ENCODE results near the gene EPHA2.

The EPHA2 gene

GRCh38 chr1:16134906-16135305 lies 21.0 kb downstream of the EPHA2 start:
- DNase-seq (ENCODE audit: low read depth in 2 of 2) = no peak

- DNase-seq (ENCODE audit: low read depth in 2 of 2) = no peak
Observed at GRCh38 chr1:16134066-16134801, 21.6 kb downstream of the EPHA2 start.

DNA sequence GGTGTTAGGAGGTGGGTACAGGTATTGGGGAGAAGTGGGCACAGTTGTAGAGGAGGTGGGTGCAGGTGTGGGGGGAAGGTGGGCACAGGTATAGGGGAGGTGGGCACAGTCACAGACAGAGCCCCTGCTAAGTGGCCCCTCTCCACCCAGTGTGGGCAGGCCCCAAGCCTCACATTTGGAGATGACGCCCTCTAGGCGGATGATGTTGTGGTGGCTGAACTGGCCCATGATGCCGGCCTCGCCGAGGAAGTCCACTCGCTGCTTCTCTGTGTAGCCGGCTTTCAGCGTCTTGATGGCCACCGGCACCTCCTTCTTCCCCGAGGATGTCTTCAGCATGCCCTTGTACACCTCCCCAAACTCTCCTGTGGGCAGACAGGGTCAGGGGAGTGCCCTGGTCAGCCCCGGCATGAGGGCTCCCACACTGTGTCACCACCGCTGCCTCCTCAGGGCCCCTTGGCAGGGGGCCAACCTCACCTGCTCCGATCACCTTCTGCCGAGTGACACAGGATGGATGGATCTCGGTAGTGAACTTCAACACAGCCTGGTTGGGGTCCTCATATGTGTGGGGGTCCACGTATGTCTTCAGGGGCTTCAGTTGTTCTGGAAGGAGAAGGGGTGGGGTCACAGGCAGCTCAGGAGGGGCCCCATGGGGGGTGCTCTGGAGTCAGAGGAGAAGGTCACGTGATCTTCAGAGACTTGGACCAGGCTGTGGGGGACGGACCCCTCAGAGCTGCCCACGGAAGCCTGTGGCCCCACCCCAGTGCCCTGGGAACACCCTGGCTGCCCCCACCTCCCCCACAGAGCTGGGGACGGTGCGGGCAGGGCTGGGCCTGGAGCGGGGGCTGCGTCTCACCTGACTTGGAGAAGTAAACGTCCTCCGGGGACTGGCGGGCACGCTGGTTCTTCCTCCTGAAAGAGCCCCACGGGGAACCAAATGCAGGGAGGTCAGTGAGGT lies 22.6 kb downstream of the EPHA2 start:
- DNase-seq (ENCODE audit: low read depth in 2 of 2) = no peak

GRCh38 chr1:16132325-16132785 lies 23.5 kb downstream of the EPHA2 start:
- no peak for DNase-seq (ENCODE audit: low read depth in 2 of 2)

- DNase-seq (ENCODE audit: low read depth in 2 of 2) = no peak
Observed at GRCh38 chr1:16131636-16132324, 24.1 kb downstream of the EPHA2 start.

GRCh38 chr1:16130827-16131226 lies 25.0 kb downstream of the EPHA2 start:
- no peak for DNase-seq (ENCODE audit: low read depth in 2 of 2)

DNA sequence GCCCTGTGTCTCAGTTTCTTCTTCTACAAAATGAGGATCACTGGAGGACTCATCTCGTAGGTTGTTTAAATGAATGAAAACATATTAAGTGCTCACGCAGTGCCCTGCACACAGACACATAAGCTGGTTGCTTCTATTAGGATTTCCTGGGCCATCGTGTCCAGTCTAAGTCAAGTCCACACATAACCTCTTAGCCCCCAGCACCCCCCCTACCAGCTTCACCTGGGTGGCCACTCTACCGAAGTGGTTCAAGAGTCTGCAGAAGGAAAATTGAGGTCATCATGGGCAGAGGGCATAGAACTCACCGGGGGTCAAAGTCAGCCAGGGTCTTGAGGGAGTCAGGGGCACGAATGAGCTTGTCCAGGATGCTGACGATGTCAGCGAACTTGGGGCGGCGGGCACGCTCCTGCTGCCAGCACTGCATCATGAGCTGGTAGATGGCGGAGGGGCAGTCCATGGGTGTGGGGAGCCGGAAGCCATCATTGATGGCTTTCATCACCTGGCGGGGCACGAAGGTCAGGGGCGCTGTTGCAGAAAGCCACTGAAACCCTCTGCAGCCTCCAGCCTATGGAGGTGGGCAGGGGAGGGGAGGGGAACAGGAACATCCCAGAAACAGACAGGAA lies 25.8 kb downstream of the EPHA2 start:
- no peak for DNase-seq (ENCODE audit: low read depth in 2 of 2)

GRCh38 chr1:16129316-16129715 lies 26.6 kb downstream of the EPHA2 start:
- no peak for DNase-seq (ENCODE audit: low read depth in 2 of 2)

GRCh38 chr1:16128338-16128741 lies 27.5 kb downstream of the EPHA2 start:
- no peak for DNase-seq (ENCODE audit: low read depth in 2 of 2)

DNA sequence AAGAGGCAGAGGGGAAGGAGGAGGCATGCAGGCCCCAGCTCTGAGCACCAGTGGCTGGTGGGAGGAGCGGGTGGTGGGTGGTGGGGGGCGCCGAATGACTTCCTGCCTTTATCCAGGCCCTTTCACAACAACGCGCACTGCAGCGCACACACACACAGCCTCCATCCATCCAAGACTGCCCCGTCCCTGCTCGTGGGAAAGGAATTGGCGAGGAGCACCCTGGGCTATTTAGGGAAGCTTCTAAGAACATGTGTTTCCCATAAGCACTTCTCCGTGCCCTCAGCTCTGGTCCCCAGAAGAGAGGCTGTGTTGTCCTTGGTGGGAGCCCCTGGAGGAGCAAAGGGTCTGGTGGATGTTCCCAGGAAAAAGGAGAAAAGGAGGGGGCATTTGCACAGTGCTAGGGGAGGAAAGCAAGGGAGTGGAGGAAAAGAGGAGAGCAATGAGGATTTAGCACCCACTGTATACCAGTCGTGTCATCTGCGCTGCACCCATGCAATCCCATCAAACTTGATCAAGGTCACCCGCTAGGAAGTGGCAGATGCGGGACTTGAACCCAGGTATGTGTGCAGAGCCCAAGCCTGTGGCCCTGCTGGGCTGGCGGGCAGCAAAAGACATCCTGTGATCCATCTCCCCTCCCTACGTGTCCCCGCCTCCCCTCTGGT lies 28.1 kb downstream of the EPHA2 start:
- DNase-seq (ENCODE audit: low read depth in 2 of 2) = no peak

DNA sequence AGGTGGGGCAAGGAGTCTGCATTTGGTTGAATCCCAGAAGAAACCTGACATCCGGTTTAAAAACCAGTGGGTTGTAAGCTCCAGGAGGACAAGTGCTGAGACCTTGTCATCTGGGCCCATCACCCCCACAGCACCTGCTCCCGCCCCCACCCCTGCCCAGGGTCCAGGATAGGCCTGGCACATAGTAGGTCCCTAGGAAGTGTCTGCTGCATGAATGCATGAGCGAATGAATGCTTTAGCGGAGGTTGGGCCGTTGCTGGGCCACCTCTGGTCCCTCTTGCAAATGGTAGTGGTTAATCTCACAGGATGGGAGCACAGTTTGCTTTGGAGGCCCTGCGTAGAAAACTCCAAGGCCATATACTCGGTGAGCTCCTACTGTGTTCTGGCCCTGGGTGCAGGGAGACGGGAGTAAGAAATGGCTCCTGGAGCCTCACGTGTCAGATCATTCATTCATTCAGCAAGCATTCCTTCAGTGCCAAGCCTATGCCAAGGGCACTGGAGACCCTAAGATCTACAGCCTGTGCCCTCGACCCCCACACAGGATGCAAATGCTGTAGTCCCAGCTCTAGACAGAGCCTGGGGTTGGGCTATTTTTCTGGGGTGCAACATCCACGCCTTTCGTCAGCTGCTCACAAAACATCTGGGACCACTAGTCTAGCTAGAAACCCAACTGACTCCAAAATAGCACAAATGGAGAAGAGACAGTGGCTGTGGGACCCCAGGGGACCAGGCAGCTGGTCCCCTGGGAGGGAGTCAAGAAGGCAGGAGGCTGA lies 28.9 kb downstream of the EPHA2 start:
- DNase-seq (ENCODE audit: low read depth in 2 of 2) = no peak

DNA sequence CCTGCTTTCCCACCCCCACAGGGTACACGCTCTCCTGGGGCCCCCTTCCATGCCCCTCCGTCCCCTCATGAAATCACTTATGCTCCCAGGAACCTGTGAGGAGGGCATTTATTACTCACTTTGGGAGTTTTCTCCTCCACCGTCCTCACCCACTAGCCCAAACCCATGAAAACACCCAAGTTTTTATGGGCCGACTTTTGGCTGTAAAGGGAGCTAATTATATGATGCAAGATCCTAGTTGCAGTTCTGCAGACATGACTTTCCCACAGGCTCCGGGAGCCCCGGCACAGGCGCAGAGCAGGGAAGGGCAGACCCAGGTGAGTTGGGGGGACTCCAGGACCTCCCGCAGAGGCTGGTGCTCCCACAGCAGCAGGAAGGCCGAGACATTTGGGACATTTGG lies 29.7 kb downstream of the EPHA2 start:
- no peak for DNase-seq (ENCODE audit: low read depth in 2 of 2)

DNA sequence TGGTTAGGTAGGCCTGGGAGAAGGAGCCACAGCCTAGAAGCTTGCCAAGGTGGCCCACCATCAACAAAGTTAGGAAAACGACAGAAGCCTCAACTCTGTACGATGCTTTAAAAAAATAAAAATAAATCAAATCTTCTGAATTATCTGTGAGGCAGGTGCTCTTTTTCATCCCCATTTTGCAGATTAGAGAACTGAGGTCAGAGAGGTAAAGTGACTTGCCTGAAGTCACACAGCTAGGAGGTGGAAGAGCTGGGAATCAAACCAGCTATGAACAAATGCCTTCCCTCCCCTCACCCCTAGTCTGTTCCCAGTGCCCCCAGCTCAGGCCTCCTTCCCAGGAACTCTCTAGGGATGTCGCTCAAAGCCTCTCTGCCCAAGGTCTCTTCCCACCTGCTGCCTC lies 30.4 kb downstream of the EPHA2 start:
- no peak for DNase-seq (ENCODE audit: low read depth in 2 of 2)

DNA sequence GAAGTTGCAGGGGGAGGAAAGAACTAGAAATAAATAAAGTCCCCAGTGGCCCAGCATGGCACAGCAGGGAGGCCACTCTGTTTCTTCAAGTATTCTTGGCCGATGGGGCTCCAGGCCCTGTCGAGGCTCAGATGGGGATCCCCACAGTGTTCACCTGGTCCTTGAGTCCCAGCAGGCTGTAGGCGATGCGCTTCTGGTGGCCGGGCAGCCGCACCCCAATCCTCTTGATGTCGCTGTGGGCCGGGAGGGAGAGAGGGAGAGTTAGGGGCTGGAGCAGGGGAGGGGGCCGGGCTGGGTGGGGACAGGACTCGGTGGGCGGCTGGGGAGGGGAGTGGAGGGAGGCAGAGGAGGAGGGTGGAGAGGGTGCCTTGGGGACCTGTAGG lies 30.8 kb downstream of the EPHA2 start:
- no peak for DNase-seq (ENCODE audit: low read depth in 2 of 2)

DNA sequence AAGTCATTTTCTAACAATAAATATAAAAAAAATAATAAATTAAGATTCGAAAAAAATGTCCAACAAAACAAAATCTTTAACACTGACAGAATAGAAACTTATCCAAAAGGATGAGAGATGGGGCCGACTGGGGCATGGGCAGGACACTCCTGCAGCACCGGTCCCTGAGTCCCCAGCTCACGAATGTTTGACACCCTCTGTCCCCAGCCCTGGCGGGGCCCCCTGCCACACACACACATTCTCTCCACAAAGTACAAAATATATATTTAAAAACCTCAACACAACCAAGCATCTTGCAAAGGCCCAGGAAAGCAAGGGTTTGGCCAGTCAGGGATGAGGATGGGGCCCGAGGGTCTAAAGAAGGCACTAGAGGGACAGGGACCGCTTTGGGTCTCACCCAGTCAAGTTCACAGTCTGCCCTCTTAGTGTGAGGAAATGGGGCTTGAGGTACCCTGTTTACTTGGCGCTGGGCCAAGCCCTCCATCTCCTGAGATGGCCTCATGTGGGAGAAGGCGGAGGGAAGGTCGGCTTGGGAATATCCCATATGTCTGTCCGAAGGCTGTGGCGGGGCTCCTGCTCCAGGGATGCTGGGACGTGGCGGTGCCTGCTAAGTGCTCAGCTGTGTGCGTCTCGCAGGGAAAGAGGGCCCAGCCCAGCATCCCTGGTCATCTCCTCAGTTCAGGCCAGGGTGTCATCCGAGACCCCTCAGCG lies 31.3 kb downstream of the EPHA2 start:
- no peak for DNase-seq (ENCODE audit: low read depth in 2 of 2)

DNA sequence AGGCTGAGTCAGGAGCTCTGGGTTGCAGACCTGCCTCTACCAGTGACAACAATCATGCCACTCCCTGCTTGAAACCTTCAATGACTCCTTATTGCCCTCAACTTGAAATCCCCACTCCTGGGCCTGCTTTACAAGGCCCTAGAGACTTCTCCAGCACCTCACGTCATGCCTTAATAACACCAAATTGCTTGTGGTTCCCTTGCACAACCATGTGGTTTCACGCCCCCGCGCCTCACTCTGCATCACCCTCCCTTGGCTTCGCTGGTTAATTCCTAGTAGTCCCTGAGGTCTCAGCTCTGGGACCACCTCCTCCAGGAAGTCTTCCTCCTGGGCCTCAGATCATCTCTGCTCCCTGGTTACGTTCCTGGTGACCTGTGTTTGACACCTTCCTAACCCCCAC lies 33.0 kb downstream of the EPHA2 start:
- peak; percentile 78 for DNase-seq (ENCODE audit: low read depth in 2 of 2)

DNA sequence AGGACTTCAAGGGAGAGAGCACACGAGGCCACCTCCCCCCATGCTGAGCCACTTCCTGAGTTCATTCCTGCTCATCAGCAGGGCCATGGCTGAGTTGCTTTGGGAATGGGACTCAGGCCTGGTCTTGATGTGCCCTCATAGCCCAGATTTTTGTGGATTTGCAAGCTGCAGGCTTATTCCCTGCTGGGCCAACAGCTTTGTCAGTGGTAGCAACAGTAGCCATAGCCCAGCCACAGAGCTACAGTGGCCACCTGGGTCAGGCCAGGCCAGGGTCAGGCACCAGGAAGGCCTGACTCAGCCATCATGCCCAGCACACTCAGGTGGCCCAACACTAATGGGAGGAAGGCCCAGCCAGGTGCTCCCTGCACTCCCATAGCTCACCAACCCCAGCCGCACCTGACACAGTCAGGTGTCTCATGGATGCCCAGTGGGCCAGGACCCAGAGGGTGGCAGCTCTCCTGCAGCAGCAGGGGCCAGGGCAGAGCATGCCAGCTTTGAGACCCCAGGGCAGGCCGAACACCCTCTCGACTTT lies 33.5 kb downstream of the EPHA2 start:
- DNase-seq (ENCODE audit: low read depth in 2 of 2) = no peak

DNA sequence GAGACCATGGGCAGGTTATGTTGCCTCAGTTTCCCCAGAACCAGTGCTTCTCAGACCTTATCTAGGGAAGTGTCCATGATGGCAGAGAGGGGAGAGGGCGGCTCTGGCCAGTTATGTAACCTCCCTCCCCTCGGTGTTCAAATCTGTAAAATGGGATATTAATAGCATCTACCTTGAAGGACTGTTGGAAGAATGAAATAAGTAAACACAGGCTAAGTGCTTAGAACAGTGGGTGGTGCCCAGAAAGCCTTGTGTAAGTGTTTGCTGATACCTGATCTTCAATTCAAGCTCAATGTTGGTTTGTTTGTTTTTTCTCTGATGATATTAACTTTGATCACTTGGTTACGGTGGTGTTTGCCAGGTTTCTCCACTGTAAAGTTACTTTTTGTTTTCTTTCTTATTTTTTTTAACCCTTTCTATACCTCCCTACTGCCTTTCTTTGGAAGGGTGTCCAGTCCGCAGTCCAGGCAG lies 34.9 kb downstream of the EPHA2 start:
- no peak for DNase-seq (ENCODE audit: low read depth in 2 of 2)

DNA sequence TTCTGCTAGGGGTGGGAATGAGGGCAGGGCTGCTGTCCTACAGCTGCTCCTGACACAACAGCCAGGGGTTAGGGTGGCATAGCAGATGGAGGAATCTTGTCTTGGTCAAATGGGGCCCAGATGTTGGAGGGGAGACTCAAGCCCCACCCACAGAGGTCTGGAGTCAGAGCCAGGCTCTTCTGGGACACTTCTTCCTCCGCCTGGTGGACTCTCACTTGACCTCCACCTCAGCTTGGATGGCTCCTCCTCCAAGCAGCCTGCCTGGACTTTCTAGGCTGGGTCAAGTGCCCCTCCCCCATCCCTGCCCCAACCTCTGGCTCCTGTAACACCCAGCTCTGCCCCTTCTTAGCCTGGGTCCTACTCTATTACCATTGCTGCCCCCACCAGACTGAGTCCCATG lies 35.5 kb downstream of the EPHA2 start:
- no peak for DNase-seq (ENCODE audit: low read depth in 2 of 2)

DNA sequence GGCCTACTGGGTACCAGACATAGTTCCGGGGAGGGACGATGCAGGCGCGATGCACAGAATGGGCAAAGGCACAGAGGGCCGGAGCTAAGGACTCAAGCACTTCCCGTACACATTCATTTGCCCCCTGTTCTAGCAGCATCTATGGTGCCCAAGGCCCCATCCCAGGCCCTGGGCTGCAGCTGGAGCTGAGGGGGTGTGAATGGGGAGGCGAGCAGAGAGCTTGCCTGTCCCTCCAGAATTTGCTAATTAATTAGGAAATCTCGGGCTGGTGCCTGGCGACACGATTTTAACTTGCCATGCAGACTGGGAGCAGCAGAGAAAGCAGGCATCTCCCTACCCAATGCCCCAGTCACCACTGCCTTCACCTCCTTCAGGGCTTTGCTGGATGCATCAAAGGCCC lies 35.9 kb downstream of the EPHA2 start:
- DNase-seq (ENCODE audit: low read depth in 2 of 2) = no peak
